Adrenal gland (tissue), 19 donors: ENCODE measurements around the gene RBM27. TPM values are rescaled to one million over a fixed set of nuclear protein-coding genes. Genes with fewer than 3 reads are reported as not detected.

Experiments
- DNase-seq, 7 donors: peaks; one replicate each; pipeline ENCODE4 v3.0.0-alpha.2; 2019 to 2020
- H3K27ac ChIP-seq, 5 donors: fragments of 200-600 bp; sonication (generic) in 4 of 5; 1 replicate in 3 of 5; 2 replicates in 2 of 5; pipeline versions ENCODE4 v1.5.1 to v1.8.0; 2016 to 2020; ENCODE audit warnings: mild to moderate bottlenecking in 1 of 5
- H3K27me3 ChIP-seq: fragments of 200-600 bp; 2 replicates; pipeline ENCODE4 v1.8.0; 2021
- H3K36me3 ChIP-seq, 2 donors: fragments of 200-600 bp; replicated peaks in 1 of 2; 1 replicate in 1 of 2; 2 replicates in 1 of 2; pipeline versions ENCODE4 v1.5.1 to v1.8.0; 2018 to 2022
- H3K4me1 ChIP-seq, 2 donors: fragments of 200-600 bp; replicated peaks in 1 of 2; 1 replicate in 1 of 2; 2 replicates in 1 of 2; pipeline versions ENCODE4 v1.5.1 to v1.8.0; 2018 to 2021
- H3K4me3 ChIP-seq, 4 donors: fragments of 200-600 bp; sonication (generic) in 3 of 4; one replicate each; pipeline ENCODE4 v1.5.1; 2016 to 2018
- H3K9me3 ChIP-seq, 3 donors: fragments of 200-600 bp; sonication (generic) in 1 of 3; replicated peaks in 1 of 3; 1 replicate in 2 of 3; 2 replicates in 1 of 3; pipeline versions ENCODE4 v1.5.1 to v1.8.0; 2016 to 2021
- CTCF ChIP-seq, 6 experiments: fragments of 450-650 bp in 4 of 6; fragments of 200-600 bp in 2 of 6; sonication (generic) in 1 of 6; IDR thresholded peaks; 1 replicate in 5 of 6; 2 replicates in 1 of 6; pipeline versions ENCODE4 v1.5.1 to v1.8.0; 2016 to 2021; ENCODE audit warnings: antibody characterized with exemption in 6 of 6, mild to moderate bottlenecking in 2 of 6, moderate library complexity in 1 of 6
- POLR2A ChIP-seq, 2 donors: fragments of 450-650 bp; IDR thresholded peaks; one replicate each; pipeline ENCODE4 v1.6.1; 2017; ENCODE audit warnings: antibody characterized with exemption in 2 of 2, mild to moderate bottlenecking in 2 of 2, moderate library complexity in 1 of 2
- WGBS, 4 donors: extraction: QIAGEN DNeasy Blood & Tissue Kit in 2 of 4; methylation state at CpG; one replicate each; pipeline versions ENCODE4 v1.1.5 to v1.1.7; 2013 to 2017; 5-methylcytosine and 5-hydroxymethylcytosine counted together
- intact Hi-C, 2 donors: fragments of 100-400 bp; cut with DNase I; formaldehyde crosslinking; loops; one replicate each; pipeline versions ENCODE4 v1.14.1 to v1.15.0; 2022 to 2023
- long read RNA-seq, 10 donors: library from polyadenylated mRNA in 3 of 10; unstranded in 2 of 10; stranded (forward) in 1 of 10; transcript quantifications; one replicate each; pipeline ENCODE4 v2.0.0 and lab custom pipeline, GENCODE V29; 2021 to 2026
- polyA plus RNA-seq, 3 donors: library from polyadenylated mRNA; stranded (reverse); fragments of 200-250 nt in 2 of 3; fragments of 350-450 nt in 1 of 3; fragmentation: Illumina TruSeq in 1 of 3; extraction: RNeasy Lipid Tissue Mini Kit (QIAGEN cat#74804) in 1 of 3; gene quantifications; one replicate each; pipeline ENCODE4 v1.2.3, GENCODE V29; 2013 to 2014
- total RNA-seq, 9 donors: library from RNA; depleted of rRNA in 4 of 9; stranded (reverse); fragments of >200 nt in 4 of 9; fragments of 120-200 nt in 1 of 9; fragmentation: NEBNext Ultra II Directional in 1 of 9; extraction: Animal tissue kit (Norgen Biotek cat#: 25700) in 1 of 9; gene quantifications; one replicate each; pipeline versions ENCODE4 v1.1.0 to v1.2.4, GENCODE V29; 2013 to 2023
- donor health status: healthy with polysubstance abuse.
- donor health status: Bipolar disorder and iron deficiency.
- donor health status: DM: yes; HTN: yes; CAD: no.
- donor health status: DM: no; HTN: no; CAD: no.
- donor health status: DM: no; HTN: no; CAD: no.
- donor health status: DM: yes; HTN: yes; CAD: no.

RBM27 gene
- total RNA-seq = 10 to 100 TPM in 8 of 9 donors, 1 to 10 TPM in 1; 8.1 to 19.6 (median 12.6) TPM
- polyA plus RNA-seq = 10 to 100 TPM in 1 of 3 donors, 1 to 10 TPM in 2; 3.5 to 16.7 (median 5.7) TPM
- long read RNA-seq, donor 1 = 0 reads
- long read RNA-seq, donor 2 = 0 reads
- long read RNA-seq, donor 3 = 0 reads
- long read RNA-seq, donor 4, partial matches to known transcripts = 7 of 9 reads
- long read RNA-seq, donor 4, other reads (novel, unspliced or antisense) = 2 of 9 reads
- long read RNA-seq, donor 5, full-length matches to known transcripts = 3 of 4 reads
- long read RNA-seq, donor 5, partial matches to known transcripts = 0 of 4 reads
- long read RNA-seq, donor 5, other reads (novel, unspliced or antisense) = 1 of 4 reads
- long read RNA-seq, donor 6, partial matches to known transcripts = 4 of 6 reads
- long read RNA-seq, donor 6, other reads (novel, unspliced or antisense) = 2 of 6 reads
- long read RNA-seq, donor 7 = 0 reads
- long read RNA-seq, donor 8 = 0 reads
- long read RNA-seq, donor 9 = 0 reads
- long read RNA-seq, donor 10 = 0 reads

- peak within 1 kb of the TSS in 4 of 5 donors; percentile 69 to 90 (median 74) for H3K27ac ChIP-seq
Observed at GRCh38 chr5:146203011-146203871, at the start of gene RBM27. RBM27 (plus strand) TSS chr5:146203605; CDS start chr5:146203766, 161 bp downstream.

DNA sequence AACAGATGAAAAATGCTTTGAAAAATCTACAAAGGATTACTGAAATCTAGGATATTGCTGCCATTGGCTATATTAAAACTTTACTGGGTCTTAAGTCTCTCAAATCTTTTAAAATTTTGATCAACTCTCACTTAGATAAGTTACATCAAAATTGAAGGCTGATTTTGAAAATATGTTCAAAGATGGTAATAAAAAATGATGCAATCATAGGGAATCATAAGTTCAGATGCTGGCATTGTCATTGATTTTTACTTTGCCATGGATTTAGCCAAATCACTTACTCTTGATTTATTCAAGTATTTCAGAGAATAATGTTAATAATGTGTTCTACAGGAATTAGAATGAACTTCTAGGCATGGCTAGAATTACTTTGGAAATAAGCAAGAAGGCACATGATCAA lies 45.1 kb upstream of the RBM27 start:
- H3K9me3 ChIP-seq = no peaks in the 10 kb centered on the region
- no peak for DNase-seq
- H3K36me3 ChIP-seq = peaks cover 0 to 84% of the 10 kb centered on the region in 2 donors
- no peak overlapping the region for H3K4me3 ChIP-seq
- intact Hi-C loops = no loop called here
- no peaks in the 10 kb centered on the region for H3K27me3 ChIP-seq
- TF ChIP-seq CTCF (IDR thresholded peaks at IDR 0.05) = no peak
- no peak for TF ChIP-seq POLR2A (IDR thresholded peaks at IDR 0.05)
- no peaks in the 10 kb centered on the region for H3K4me1 ChIP-seq
- no peak overlapping the region for H3K27ac ChIP-seq

More at GRCh38 chr5:146203011-146203871, at the start of gene RBM27:
- H3K4me3 ChIP-seq = peak within 1 kb of the TSS; percentile 27 to 98 (median 83)
- intact Hi-C loops = no loop called here
- peaks cover 5 to 36% of the 10 kb centered on the region in 2 donors for H3K4me1 ChIP-seq
- H3K27me3 ChIP-seq = no peaks in the 10 kb centered on the region
- no peak for TF ChIP-seq CTCF (IDR thresholded peaks at IDR 0.05)
- peak; percentile 68 to 79 for TF ChIP-seq POLR2A (IDR thresholded peaks at IDR 0.05)
- WGBS, 4 donors = 0 to 1% (median 0%) methylated on average over 22 to 48 of the region's 48 CpGs
- peak; percentile 96 to 98 (median 98) for DNase-seq
- H3K36me3 ChIP-seq = no peaks in the 10 kb centered on the region
- no peaks in the 10 kb centered on the region for H3K9me3 ChIP-seq

DNA sequence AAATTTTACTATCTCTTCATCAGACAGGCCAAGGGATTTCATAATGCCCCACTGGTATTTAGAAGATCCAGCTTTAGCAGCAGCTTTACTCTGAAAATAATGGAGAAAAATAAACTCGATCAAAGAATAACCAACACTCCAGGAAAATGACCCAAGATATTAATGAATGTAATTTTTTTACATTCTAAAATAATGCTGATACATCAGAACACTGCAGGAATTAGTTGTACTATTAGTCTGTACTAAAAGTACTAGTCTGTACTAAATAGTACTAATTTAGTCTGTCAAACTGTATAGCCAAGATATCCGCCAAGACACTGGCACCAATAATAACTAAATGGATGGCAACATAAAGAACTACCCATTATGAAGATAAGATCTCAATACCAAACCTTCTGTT lies 39.0 kb upstream of the RBM27 start:
- no peak for TF ChIP-seq CTCF (IDR thresholded peaks at IDR 0.05)
- no peak for TF ChIP-seq POLR2A (IDR thresholded peaks at IDR 0.05)
- Histone ChIP-seq H3K27ac (no peak overlapping the region), H3K9me3 (no peaks in the 10 kb centered on the region), H3K36me3 (peaks cover 0 to 88% of the 10 kb centered on the region in 2 donors), H3K4me3 (no peak overlapping the region), H3K27me3 (no peaks in the 10 kb centered on the region), H3K4me1 (peaks cover 0 to 3% of the 10 kb centered on the region in 2 donors)
- intact Hi-C loops = no loop called here
- WGBS, 4 donors = 94 to 98% (median 96%) methylated on average over 2 of the region's 2 CpGs
- DNase-seq = no peak

DNA sequence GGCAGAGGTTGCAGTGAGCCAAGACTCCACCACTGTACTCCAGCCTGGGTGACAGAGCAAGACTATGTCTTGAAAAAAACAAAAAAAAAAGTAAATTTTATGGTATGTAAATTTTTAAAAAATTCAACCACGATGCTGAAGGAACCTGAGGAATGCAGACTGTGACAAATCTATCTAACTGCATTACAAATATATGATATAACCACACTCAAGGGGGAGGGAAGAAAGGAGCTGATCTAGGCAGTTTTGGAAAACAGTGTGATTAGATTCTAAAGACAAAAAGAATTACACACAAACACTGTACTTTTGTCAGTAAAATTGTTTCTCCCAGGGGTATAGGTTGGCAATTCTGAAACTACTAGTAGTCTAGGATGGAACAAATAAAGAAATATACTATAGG lies 37.9 kb upstream of the RBM27 start:
- Histone ChIP-seq H3K27ac (no peak overlapping the region), H3K9me3 (no peaks in the 10 kb centered on the region), H3K36me3 (peaks cover 0 to 83% of the 10 kb centered on the region in 2 donors), H3K4me1 (peaks cover 0 to 3% of the 10 kb centered on the region in 2 donors), H3K4me3 (no peak overlapping the region), H3K27me3 (no peaks in the 10 kb centered on the region)
- WGBS, 4 donors = 88 to 97% (median 89%) methylated on average over 1 of the region's 1 CpG
- no peak for DNase-seq
- TF ChIP-seq POLR2A (IDR thresholded peaks at IDR 0.05) = no peak
- TF ChIP-seq CTCF (IDR thresholded peaks at IDR 0.05) = no peak
- intact Hi-C loops = no loop called here
